Measurements from ENCODE around the gene C1orf74.

DNA sequence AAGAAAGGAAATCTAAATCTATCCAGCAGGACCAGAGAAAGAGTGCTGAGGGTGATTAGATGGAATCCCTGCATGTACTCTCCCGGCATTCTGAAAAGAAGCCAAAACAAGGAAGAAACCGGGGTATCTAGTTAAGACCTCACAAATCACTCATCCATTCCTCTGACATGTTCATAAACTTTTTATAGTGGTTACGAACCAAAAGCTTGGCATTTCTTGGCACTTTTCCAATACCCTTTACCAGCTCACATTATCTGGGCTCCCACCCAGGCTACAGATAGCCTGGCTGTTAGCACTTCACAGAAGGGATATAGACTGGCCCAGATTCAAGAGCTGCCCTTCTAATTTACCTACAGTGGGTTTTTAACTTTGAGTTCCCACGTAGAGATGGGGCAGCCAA, 1.8 kb upstream of the C1orf74 start:
- TF ChIP-seq, protein P1, sequence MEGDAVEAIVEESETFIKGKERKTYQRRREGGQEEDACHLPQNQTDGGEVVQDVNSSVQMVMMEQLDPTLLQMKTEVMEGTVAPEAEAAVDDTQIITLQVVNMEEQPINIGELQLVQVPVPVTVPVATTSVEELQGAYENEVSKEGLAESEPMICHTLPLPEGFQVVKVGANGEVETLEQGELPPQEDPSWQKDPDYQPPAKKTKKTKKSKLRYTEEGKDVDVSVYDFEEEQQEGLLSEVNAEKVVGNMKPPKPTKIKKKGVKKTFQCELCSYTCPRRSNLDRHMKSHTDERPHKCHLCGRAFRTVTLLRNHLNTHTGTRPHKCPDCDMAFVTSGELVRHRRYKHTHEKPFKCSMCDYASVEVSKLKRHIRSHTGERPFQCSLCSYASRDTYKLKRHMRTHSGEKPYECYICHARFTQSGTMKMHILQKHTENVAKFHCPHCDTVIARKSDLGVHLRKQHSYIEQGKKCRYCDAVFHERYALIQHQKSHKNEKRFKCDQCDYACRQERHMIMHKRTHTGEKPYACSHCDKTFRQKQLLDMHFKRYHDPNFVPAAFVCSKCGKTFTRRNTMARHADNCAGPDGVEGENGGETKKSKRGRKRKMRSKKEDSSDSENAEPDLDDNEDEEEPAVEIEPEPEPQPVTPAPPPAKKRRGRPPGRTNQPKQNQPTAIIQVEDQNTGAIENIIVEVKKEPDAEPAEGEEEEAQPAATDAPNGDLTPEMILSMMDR (conservative IDR thresholded peaks at IDR 0.05; ENCODE audit: low read length) = no peak
- no peak for TF ChIP-seq EZH2phosphoT487 (IDR thresholded peaks at IDR 0.05; ENCODE audit: borderline replicate concordance)

Measured in Loucy (cell line).